Lung (tissue), 12 donors: ENCODE data around the gene HOXB9. TPM values are rescaled to one million over a fixed set of nuclear protein-coding genes. Genes with fewer than 3 reads are reported as not detected.

Experiments
- ATAC-seq: fragments of 200-7000 bp; cut with Tn5 transposase; one replicate; pipeline ENCODE4 v1.9.1; 2020; ENCODE audit warnings: moderate number of reproducible peaks; ENCODE audit not compliant: insufficient read depth, low FRiP score
- DNase-seq, 3 donors: peaks; one replicate each; pipeline ENCODE4 v3.0.0-alpha.2; 2013 to 2017
- H3K27ac ChIP-seq, 2 donors: one replicate each; pipeline ENCODE4 v1.5.1; 2013; ENCODE audit warnings: mild to moderate bottlenecking in 2 of 2, moderate library complexity in 2 of 2, control low read depth in 1 of 2, inconsistent platforms in 1 of 2, low read depth in 1 of 2, low read length in 1 of 2
- H3K27me3 ChIP-seq, 3 donors: one replicate each; pipeline ENCODE4 v1.5.1; 2013; ENCODE audit warnings: low read length in 2 of 3; ENCODE audit not compliant: control insufficient read depth in 3 of 3, insufficient read depth in 3 of 3
- H3K36me3 ChIP-seq, 4 donors: one replicate each; pipeline ENCODE4 v1.5.1; 2013; ENCODE audit warnings: low read length in 4 of 4, mild to moderate bottlenecking in 1 of 4, moderate library complexity in 1 of 4; ENCODE audit not compliant: control insufficient read depth in 4 of 4, insufficient read depth in 4 of 4
- H3K4me1 ChIP-seq, 5 donors: one replicate each; pipeline ENCODE4 v1.5.1; 2013; ENCODE audit warnings: low read length in 5 of 5, mild to moderate bottlenecking in 2 of 5, moderate library complexity in 1 of 5; ENCODE audit not compliant: control insufficient read depth in 5 of 5, insufficient read depth in 5 of 5
- H3K4me3 ChIP-seq: one replicate; pipeline ENCODE4 v1.5.1; 2013; ENCODE audit warnings: mild to moderate bottlenecking, control low read depth, moderate library complexity
- H3K9ac ChIP-seq, 2 donors: one replicate each; pipeline ENCODE4 v1.5.1; 2013; ENCODE audit warnings: low read length in 2 of 2, control low read depth in 1 of 2; ENCODE audit not compliant: insufficient read depth in 1 of 2
- H3K9me3 ChIP-seq, 4 donors: one replicate each; pipeline ENCODE4 v1.5.1; 2013; ENCODE audit warnings: low read length in 3 of 4, mild to moderate bottlenecking in 1 of 4, moderate library complexity in 1 of 4; ENCODE audit not compliant: control insufficient read depth in 4 of 4, insufficient read depth in 3 of 4
- WGBS, 2 donors: extraction: QIAGEN DNeasy Blood & Tissue Kit; methylation state at CpG; one replicate each; pipeline ENCODE4 v1.1.7; 2013; 5-methylcytosine and 5-hydroxymethylcytosine counted together
- polyA plus RNA-seq, 2 donors: library from polyadenylated mRNA; stranded (reverse); fragments of 200-250 nt; gene quantifications; one replicate each; pipeline ENCODE4 v1.2.1, GENCODE V29; 2013
- total RNA-seq, 2 donors: library from RNA; depleted of rRNA in 1 of 2; stranded (reverse); fragments of >200 nt in 1 of 2; gene quantifications; one replicate each; pipeline ENCODE4 v1.2.1, GENCODE V29; 2014 to 2021
- TF ChIP-seq, protein P1 (sequence below): IDR thresholded peaks from 2 replicates; pipeline ENCODE4 v1.5.1; 2012; ENCODE audit warnings: mild to moderate bottlenecking; ENCODE audit errors: control extremely low read depth, extremely low read depth
- donor health status: control.
- donor health status: control.
- donor health status: Bipolar disorder and iron deficiency.
- donor health status: healthy.
- donor health status: DM: yes; HTN: yes; CAD: no.

The HOXB9 gene
- total and polyA plus RNA-seq, 4 donors, result 0.18 TPM; not detected in 3

DNA sequence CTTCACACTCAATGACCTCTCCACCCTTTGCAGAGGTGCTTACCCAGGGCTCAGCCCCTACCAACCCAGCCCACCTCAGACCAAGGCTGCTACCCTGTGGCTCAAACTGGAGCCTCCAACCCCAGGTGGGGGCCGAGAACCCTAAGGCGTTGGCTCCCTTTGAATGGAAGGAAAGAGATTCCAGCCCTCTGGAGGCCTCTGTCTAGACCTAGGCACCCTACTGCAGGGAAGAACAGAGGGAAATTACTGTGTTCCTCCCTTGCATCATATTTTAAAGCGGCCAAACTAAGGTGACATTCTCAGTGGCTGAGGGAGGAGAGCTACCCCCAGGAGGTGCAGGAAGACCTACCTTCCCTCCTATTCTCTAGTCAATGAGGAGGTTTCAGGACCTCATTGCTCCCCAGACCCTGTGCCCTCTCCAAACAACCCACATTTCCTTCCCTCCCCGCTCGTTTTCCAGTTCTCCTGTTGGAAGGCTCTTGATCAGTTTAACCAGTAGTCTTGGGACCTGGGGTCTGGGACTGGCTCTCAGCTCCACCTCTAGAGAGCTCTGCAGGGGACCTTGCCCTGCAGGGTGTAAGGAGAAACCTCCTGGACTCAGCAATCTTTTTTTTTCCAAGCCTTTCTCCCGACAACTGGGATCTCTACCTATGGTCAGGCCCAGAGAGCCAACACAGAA, 5.6 kb downstream of the HOXB9 start:
- Histone ChIP-seq H3K27me3 (peaks cover 15 to 94% (median 86%) of the 10 kb centered on the region in 3 donors), H3K36me3 (no peaks in the 10 kb centered on the region), H3K4me3 (no peak overlapping the region), H3K4me1 (peaks cover 0 to 22% (median 8%) of the 10 kb centered on the region in 5 donors), H3K9ac (no peak overlapping the region), H3K9me3 (peaks cover 0 to 8% (median 0%) of the 10 kb centered on the region in 4 donors), H3K27ac (no peak overlapping the region)
- DNase-seq (no peak), ATAC-seq (no peak)
- WGBS, 2 donors, result 47 to 69% methylated on average over 6 of the region's 6 CpGs
- TF ChIP-seq, protein P1, sequence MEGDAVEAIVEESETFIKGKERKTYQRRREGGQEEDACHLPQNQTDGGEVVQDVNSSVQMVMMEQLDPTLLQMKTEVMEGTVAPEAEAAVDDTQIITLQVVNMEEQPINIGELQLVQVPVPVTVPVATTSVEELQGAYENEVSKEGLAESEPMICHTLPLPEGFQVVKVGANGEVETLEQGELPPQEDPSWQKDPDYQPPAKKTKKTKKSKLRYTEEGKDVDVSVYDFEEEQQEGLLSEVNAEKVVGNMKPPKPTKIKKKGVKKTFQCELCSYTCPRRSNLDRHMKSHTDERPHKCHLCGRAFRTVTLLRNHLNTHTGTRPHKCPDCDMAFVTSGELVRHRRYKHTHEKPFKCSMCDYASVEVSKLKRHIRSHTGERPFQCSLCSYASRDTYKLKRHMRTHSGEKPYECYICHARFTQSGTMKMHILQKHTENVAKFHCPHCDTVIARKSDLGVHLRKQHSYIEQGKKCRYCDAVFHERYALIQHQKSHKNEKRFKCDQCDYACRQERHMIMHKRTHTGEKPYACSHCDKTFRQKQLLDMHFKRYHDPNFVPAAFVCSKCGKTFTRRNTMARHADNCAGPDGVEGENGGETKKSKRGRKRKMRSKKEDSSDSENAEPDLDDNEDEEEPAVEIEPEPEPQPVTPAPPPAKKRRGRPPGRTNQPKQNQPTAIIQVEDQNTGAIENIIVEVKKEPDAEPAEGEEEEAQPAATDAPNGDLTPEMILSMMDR, result no peak

DNA sequence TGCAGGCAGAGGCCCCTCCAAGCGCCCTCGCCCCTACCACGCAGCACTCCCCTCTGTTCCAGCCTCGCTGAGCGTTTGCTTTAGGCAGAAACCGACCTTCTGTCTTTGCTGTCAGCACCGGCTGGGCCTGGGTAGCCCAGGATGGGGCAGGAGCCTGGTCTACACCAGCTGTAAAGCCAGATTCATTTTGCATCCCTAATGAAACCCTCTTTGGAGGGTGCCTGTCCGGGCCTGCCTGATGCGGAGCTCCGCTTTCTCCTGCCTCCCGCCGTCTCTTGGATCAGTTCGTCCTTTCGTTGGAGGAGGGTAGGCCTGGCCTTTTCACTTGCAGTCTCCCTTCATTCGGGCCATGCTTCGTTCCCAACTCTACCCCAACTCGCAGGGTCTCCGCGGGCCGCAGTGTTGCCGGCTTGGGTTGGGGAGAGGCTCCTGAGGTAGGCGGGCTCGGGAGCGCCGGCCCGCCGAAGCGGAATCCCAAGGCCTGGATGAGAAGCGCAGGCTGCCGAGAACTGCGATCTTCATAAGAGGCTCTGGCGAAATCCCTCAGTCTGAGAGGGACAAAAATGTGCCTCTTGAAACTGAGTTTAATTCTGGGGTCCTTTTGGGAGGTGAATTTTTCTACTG, 6.2 kb downstream of the HOXB9 start:
- H3K9ac ChIP-seq, result no peak overlapping the region
- peaks cover 15 to 98% (median 92%) of the 10 kb centered on the region in 3 donors for H3K27me3 ChIP-seq
- peaks cover 0 to 8% (median 0%) of the 10 kb centered on the region in 4 donors for H3K9me3 ChIP-seq
- H3K27ac ChIP-seq, result no peak overlapping the region
- TF ChIP-seq, protein P1, result no peak
- H3K36me3 ChIP-seq, result no peaks in the 10 kb centered on the region
- peaks cover 0 to 18% (median 1%) of the 10 kb centered on the region in 5 donors for H3K4me1 ChIP-seq
- DNase-seq (no peak), ATAC-seq (no peak)
- H3K4me3 ChIP-seq, result no peak overlapping the region
- WGBS, 2 donors, result 50 to 69% methylated on average over 32 of the region's 32 CpGs

DNA sequence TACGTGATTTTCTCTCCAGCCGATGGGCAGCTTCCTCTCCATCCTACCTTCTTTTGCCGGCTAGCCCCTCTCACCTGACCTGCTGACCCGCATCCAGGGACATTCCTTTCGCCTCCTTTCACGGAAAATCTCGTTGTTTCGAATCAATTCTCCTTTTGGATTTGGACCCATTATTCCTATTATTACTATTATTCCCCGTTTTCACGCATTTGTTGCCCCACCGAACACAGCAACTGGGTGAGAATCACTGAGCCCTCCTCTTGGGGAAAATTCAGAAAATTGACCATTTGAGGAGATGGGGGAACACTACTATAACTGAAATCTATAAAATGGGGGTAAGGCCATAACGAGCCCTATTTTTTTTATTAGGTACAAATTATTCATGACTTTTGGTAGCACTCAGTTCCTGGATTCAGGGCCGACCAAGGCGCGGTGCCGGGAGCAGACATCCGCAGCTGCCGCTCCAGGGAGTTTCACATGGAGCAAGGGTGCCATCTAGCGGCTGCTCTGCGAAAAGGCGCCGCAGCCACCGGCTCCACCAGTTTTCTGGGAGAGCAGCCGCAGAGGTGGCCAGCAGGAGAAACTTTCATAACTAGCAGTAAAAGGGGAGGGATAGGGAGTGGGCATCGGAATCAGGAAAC, 7.8 kb downstream of the HOXB9 start:
- WGBS, 2 donors, result 3 to 4% methylated on average over 25 of the region's 25 CpGs
- H3K36me3 ChIP-seq, result no peaks in the 10 kb centered on the region
- H3K4me1 ChIP-seq, result peaks cover 0 to 17% (median 4%) of the 10 kb centered on the region in 5 donors
- peaks cover 0 to 5% (median 0%) of the 10 kb centered on the region in 4 donors for H3K9me3 ChIP-seq
- DNase-seq (peak; percentile 94 to 95 (median 94)), ATAC-seq (peak; percentile 88)
- no peak overlapping the region for H3K9ac ChIP-seq
- TF ChIP-seq, protein P1, result peak; percentile 99
- no peak overlapping the region for H3K27ac ChIP-seq
- no peak overlapping the region for H3K4me3 ChIP-seq
- peaks cover 18 to 95% (median 91%) of the 10 kb centered on the region in 3 donors for H3K27me3 ChIP-seq
